ENCODE measurements around the gene STK10. TPM values are rescaled to one million over a fixed set of nuclear protein-coding genes. Genes with fewer than 3 reads are reported as not detected.

The STK10 gene
- polyA plus RNA-seq, 3 donors: 21.5 to 180 (median 47.4) TPM

DNA sequence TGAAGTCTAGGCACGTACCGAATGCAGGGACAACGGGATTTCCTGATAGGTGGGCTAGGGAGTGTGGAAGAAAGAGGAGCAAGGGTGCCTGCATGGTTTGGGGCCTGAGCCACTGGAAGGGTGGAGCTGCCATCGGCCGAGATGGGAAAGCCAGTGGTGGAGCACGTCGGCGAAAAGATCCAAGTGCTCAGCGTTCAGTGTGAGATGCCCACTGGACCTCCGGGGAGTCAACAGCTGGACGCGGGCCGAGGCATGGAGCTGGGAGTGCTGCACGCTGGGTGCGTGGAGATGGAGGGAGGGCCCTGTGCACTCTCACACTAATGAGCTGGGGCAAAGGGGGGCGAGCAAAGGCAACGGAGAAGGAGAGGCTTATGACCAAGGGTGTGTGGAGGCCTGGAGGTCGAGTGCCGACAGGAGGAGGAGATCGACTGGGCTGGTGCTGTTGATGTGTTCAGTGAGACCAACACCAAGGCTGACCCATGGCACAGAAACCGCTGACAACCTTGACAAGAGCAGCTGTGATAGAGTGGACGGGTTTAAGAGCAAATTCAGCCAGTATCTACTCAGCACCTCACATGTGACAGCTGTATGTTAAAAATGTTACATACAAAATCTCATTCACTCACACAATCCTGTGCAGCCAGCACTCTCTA is 85.7 kb downstream of the STK10 start:
- no peak overlapping the region for H3K4me2 ChIP-seq (replicated peaks; ENCODE audit: extremely low read depth, low read length, poor library complexity, severe bottlenecking)
- H3K9me3 Mint-ChIP-seq: peaks cover 0 to 2% (median 0%) of the 10 kb centered on the region in 7 donors
- peaks cover 86 to 96% of the 10 kb centered on the region in 2 donors for H3K36me3 ChIP-seq (replicated peaks in 1 of 2; ENCODE audit: control insufficient read depth in 1 of 2, insufficient read depth in 2 of 2, low read length in 2 of 2)

DNA sequence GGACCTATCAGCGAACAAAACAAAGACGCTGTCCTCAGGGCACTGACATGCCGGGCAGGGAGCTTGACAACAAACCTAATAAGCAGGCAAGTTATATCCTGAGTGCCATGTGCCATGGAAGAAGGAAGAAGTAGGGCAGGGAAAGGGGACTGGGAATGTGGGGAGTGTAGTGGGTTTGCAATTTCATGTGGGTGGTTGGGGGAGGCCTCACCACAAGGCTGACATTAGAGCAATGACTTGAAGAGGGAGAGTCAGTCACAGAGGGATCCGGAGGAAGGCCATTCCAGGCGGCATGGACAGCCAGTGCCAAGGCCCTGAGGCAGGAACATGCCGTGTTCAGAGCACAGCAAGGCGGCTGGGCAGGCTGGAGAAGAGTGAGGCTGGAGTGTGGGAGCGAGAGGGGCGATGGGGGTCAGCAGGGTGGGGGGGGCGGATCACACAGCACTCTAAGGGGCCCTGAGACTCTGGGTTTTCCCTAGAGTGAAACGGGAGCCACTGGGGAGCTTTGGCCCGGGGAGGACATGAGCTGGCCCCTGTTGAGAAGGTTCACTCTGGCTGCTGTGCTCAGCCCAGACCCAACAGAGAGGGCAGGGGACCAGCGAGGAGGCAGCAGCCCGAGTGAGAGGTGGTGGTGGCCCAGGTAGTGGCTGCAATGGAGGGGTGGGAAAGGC is 86.3 kb downstream of the STK10 start:
- Mint-ChIP-seq H3K4me1 (peaks cover 2% of the 10 kb centered on the region), H3K27me3 (ENCODE audit: low read depth in 3 of 3) (no peaks in the 10 kb centered on the region), H3K36me3 (peaks cover 88 to 97% of the 10 kb centered on the region in 2 donors), H3K4me3 (peak overlapping the region in 1 of 2 donors; percentile 38), H3K27ac (peak overlapping the region in 4 of 7 donors; percentile 24 to 80 (median 66)), H3K9me3 (peaks cover 0 to 2% (median 0%) of the 10 kb centered on the region in 7 donors)
- H3K9me3 ChIP-seq (replicated peaks in 1 of 2; ENCODE audit: control insufficient read depth in 1 of 2, insufficient read depth in 1 of 2, low read length in 2 of 2): no peaks in the 10 kb centered on the region
- intact Hi-C loops (cut with micrococcal nuclease): loop anchor here (5.0 to 10.0 kb wide), 3 partner anchors 97 to 191 kb away; partner anchors contain the start of genes FBXW11 (in 1 of the 2) and UBTD2 (in 1 of the 2)
- no peaks in the 10 kb centered on the region for H3K27me3 ChIP-seq (ENCODE audit: control insufficient read depth in 2 of 2, insufficient read depth in 2 of 2, low read length in 2 of 2)
- no peak for DNase-seq
- H3K4me3 ChIP-seq (replicated peaks in 1 of 3; ENCODE audit: low read depth in 2 of 3, low read length in 3 of 3): no peak overlapping the region
- peaks cover under 1 to 1% of the 10 kb centered on the region in 2 donors for H3K4me1 ChIP-seq (ENCODE audit: control insufficient read depth in 1 of 2, insufficient read depth in 2 of 2, low read length in 2 of 2)
- peaks cover 100% of the 10 kb centered on the region for H4K20me1 ChIP-seq (ENCODE audit: insufficient read depth, low read length)
- peaks cover 90 to 100% of the 10 kb centered on the region in 2 donors for H3K36me3 ChIP-seq (replicated peaks in 1 of 2; ENCODE audit: control insufficient read depth in 1 of 2, insufficient read depth in 2 of 2, low read length in 2 of 2)
- H3K4me2 ChIP-seq (replicated peaks; ENCODE audit: extremely low read depth, low read length, poor library complexity, severe bottlenecking): no peak overlapping the region
- peak overlapping the region in 1 of 2 donors; percentile 31 for H3K27ac ChIP-seq (ENCODE audit: low read depth in 1 of 2, low read length in 2 of 2)
- 96% methylated on average over 14 of the region's 14 CpGs for WGBS (ENCODE audit: insufficient coverage)
- H3K79me2 ChIP-seq (ENCODE audit: insufficient read depth, low read length): peaks cover 74% of the 10 kb centered on the region
- TF ChIP-seq, protein P1, sequence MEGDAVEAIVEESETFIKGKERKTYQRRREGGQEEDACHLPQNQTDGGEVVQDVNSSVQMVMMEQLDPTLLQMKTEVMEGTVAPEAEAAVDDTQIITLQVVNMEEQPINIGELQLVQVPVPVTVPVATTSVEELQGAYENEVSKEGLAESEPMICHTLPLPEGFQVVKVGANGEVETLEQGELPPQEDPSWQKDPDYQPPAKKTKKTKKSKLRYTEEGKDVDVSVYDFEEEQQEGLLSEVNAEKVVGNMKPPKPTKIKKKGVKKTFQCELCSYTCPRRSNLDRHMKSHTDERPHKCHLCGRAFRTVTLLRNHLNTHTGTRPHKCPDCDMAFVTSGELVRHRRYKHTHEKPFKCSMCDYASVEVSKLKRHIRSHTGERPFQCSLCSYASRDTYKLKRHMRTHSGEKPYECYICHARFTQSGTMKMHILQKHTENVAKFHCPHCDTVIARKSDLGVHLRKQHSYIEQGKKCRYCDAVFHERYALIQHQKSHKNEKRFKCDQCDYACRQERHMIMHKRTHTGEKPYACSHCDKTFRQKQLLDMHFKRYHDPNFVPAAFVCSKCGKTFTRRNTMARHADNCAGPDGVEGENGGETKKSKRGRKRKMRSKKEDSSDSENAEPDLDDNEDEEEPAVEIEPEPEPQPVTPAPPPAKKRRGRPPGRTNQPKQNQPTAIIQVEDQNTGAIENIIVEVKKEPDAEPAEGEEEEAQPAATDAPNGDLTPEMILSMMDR (IDR thresholded peaks at IDR 0.05): no peak
- no peak overlapping the region for H2AFZ ChIP-seq (ENCODE audit: insufficient read depth, low read depth, low read length, poor library complexity, severe bottlenecking)
- no peak overlapping the region for H3K9ac ChIP-seq (ENCODE audit: insufficient read depth, low read length, poor library complexity, severe bottlenecking)

More for the DNA sequence above, 85.7 kb downstream of the STK10 start:
- H3K9me3 ChIP-seq (replicated peaks in 1 of 2; ENCODE audit: control insufficient read depth in 1 of 2, insufficient read depth in 1 of 2, low read length in 2 of 2): no peaks in the 10 kb centered on the region
- peaks cover 79% of the 10 kb centered on the region for H3K79me2 ChIP-seq (ENCODE audit: insufficient read depth, low read length)
- peaks cover 9% of the 10 kb centered on the region for H3K4me1 Mint-ChIP-seq
- peaks cover 100% of the 10 kb centered on the region for H4K20me1 ChIP-seq (ENCODE audit: insufficient read depth, low read length)
- H2AFZ ChIP-seq (ENCODE audit: insufficient read depth, low read depth, low read length, poor library complexity, severe bottlenecking): no peak overlapping the region
- no peaks in the 10 kb centered on the region for H3K27me3 ChIP-seq (ENCODE audit: control insufficient read depth in 2 of 2, insufficient read depth in 2 of 2, low read length in 2 of 2)
- H3K36me3 Mint-ChIP-seq: peaks cover 91 to 99% of the 10 kb centered on the region in 2 donors
- H3K27ac ChIP-seq (ENCODE audit: low read depth in 1 of 2, low read length in 2 of 2): no peak overlapping the region
- peaks cover 8% of the 10 kb centered on the region in 2 donors for H3K4me1 ChIP-seq (ENCODE audit: control insufficient read depth in 1 of 2, insufficient read depth in 2 of 2, low read length in 2 of 2)
- intact Hi-C loops (cut with micrococcal nuclease): loop anchor here (5.0 to 10.0 kb wide), 3 partner anchors 98 to 190 kb away; partner anchors contain the start of genes FBXW11 (in 1 of the 2) and UBTD2 (in 1 of the 2)
- no peak for DNase-seq
- peak overlapping the region in 5 of 7 donors; percentile 4 to 80 (median 54) for H3K27ac Mint-ChIP-seq
- no peak overlapping the region for H3K9ac ChIP-seq (ENCODE audit: insufficient read depth, low read length, poor library complexity, severe bottlenecking)
- no peak overlapping the region for H3K4me3 Mint-ChIP-seq
- no peaks in the 10 kb centered on the region for H3K27me3 Mint-ChIP-seq (ENCODE audit: low read depth in 3 of 3)
- TF ChIP-seq, protein P1 (IDR thresholded peaks at IDR 0.05): no peak
- WGBS (ENCODE audit: insufficient coverage): 99% methylated on average over 19 of the region's 22 CpGs
- no peak overlapping the region for H3K4me3 ChIP-seq (replicated peaks in 1 of 3; ENCODE audit: low read depth in 2 of 3, low read length in 3 of 3)
